MM.1S (cell line): ENCODE measurements around the gene HHIPL2.

Source experiments
- DNase-seq: peaks from one replicate; pipeline ENCODE4 v3.0.0-alpha.2; 2015
- H2AFZ ChIP-seq: fragments of 300-600 bp; sonication (generic); 2 replicates; pipeline ENCODE4 v1.6.0; 2016; ENCODE audit warnings: antibody characterized with exemption, low read length
- H3F3A ChIP-seq: fragments of 300-600 bp; sonication (generic); 2 replicates; pipeline ENCODE4 v1.6.1; 2016; ENCODE audit warnings: mild to moderate bottlenecking, antibody characterized with exemption, low read length, moderate library complexity, mixed read lengths; ENCODE audit not compliant: insufficient read depth
- H3K27ac ChIP-seq: fragments of 300-600 bp; sonication (generic); 2 replicates; pipeline ENCODE4 v1.5.1; 2016; ENCODE audit warnings: mild to moderate bottlenecking, low read length
- H3K27me3 ChIP-seq: fragments of 300-600 bp; sonication (generic); replicated peaks from 2 replicates; pipeline ENCODE4 v1.6.0; 2016; ENCODE audit warnings: low read length; ENCODE audit not compliant: insufficient read depth
- H3K36me3 ChIP-seq: fragments of 300-600 bp; sonication (generic); replicated peaks from 2 replicates; pipeline ENCODE4 v1.6.1; 2016; ENCODE audit warnings: mild to moderate bottlenecking, low read length, mixed read lengths; ENCODE audit not compliant: insufficient read depth
- H3K4me1 ChIP-seq: fragments of 300-600 bp; sonication (generic); 2 replicates; pipeline ENCODE4 v1.6.1; 2016; ENCODE audit warnings: low read length, mixed read lengths
- H3K4me2 ChIP-seq: fragments of 300-600 bp; sonication (generic); 2 replicates; pipeline ENCODE4 v1.6.0; 2016; ENCODE audit warnings: low read depth, low read length
- H3K4me3 ChIP-seq: fragments of 300-600 bp; sonication (generic); 2 replicates; pipeline ENCODE4 v1.5.1; 2016; ENCODE audit warnings: low read length, mixed read lengths
- H3K79me2 ChIP-seq: fragments of 300-600 bp; sonication (generic); 2 replicates; pipeline ENCODE4 v1.6.1; 2016; ENCODE audit warnings: mixed run types, low read length, mixed read lengths
- H3K9ac ChIP-seq: fragments of 300-600 bp; sonication (generic); 2 replicates; pipeline ENCODE4 v1.6.1; 2016; ENCODE audit warnings: low read length, mixed read lengths
- H3K9me2 ChIP-seq: fragments of 300-600 bp; sonication (generic); replicated peaks from 2 replicates; pipeline ENCODE4 v1.6.1; 2016; ENCODE audit warnings: mild to moderate bottlenecking, low read length, mixed read lengths; ENCODE audit not compliant: insufficient read depth
- H3K9me3 ChIP-seq: fragments of 300-600 bp; sonication (generic); replicated peaks from 2 replicates; pipeline ENCODE4 v1.6.1; 2016; ENCODE audit warnings: mild to moderate bottlenecking, low read length, mixed read lengths; ENCODE audit not compliant: insufficient read depth
- H4K20me1 ChIP-seq: fragments of 300-600 bp; sonication (generic); 2 replicates; pipeline ENCODE4 v1.6.1; 2016; ENCODE audit warnings: mild to moderate bottlenecking, low read length, moderate library complexity, mixed read lengths; ENCODE audit not compliant: insufficient read depth
- CTCF ChIP-seq: fragments of 300-600 bp; sonication (generic); IDR thresholded peaks from 2 replicates; pipeline ENCODE4 v1.5.1; 2016; ENCODE audit warnings: antibody characterized with exemption, low read length, mixed read lengths
- EZH2 ChIP-seq: fragments of 300-600 bp; sonication (generic); optimal IDR thresholded peaks from 2 replicates; pipeline ENCODE3; 2017; ENCODE audit warnings: low read depth, mild to moderate bottlenecking, antibody characterized with exemption, low read length, mixed read lengths
- EZH2phosphoT487 ChIP-seq: fragments of 300-600 bp; sonication (generic); IDR thresholded peaks from 2 replicates; pipeline ENCODE4 v1.6.1; 2018; ENCODE audit warnings: antibody characterized with exemption, low read length

The HHIPL2 gene

GRCh38 chr1:222547944-222548671, at the start of gene HHIPL2:
HHIPL2 (minus strand) TSS chr1:222548104; CDS start chr1:222548044, 60 bp downstream.
- no peaks in the 10 kb centered on the region for H3K9me2 ChIP-seq
- no peak within 1 kb of the TSS for H3K27ac ChIP-seq
- H4K20me1 ChIP-seq: no peaks in the 10 kb centered on the region
- H3K4me2 ChIP-seq: no peak within 1 kb of the TSS
- H3K79me2 ChIP-seq: no peaks in the 10 kb centered on the region
- no peaks in the 10 kb centered on the region for H3K36me3 ChIP-seq
- H3F3A ChIP-seq: no peaks in the 10 kb centered on the region
- H3K4me1 ChIP-seq: no peaks in the 10 kb centered on the region
- no peak for DNase-seq
- H3K9ac ChIP-seq: no peak within 1 kb of the TSS
- H3K4me3 ChIP-seq: no peak within 1 kb of the TSS
- no peaks in the 10 kb centered on the region for H3K9me3 ChIP-seq
- H2AFZ ChIP-seq: no peak within 1 kb of the TSS
- no peaks in the 10 kb centered on the region for H3K27me3 ChIP-seq
- TF ChIP-seq EZH2 (no peak), EZH2phosphoT487 (no peak), CTCF (no peak)

GRCh38 chr1:222596696-222597095, 48.8 kb upstream of the HHIPL2 start:
- H3K4me1 ChIP-seq: peaks cover 18% of the 10 kb centered on the region
- no peak overlapping the region for H3K27ac ChIP-seq
- no peaks in the 10 kb centered on the region for H3K27me3 ChIP-seq
- no peak for DNase-seq
- H2AFZ ChIP-seq: no peak overlapping the region
- H3K9ac ChIP-seq: no peak overlapping the region
- no peaks in the 10 kb centered on the region for H3K9me3 ChIP-seq
- H3K4me2 ChIP-seq: no peak overlapping the region
- H3K36me3 ChIP-seq: no peaks in the 10 kb centered on the region
- no peaks in the 10 kb centered on the region for H4K20me1 ChIP-seq
- H3K4me3 ChIP-seq: no peak overlapping the region
- 0 out of 2 replicates have a peak, but pooled peaks cover 5% of the 10 kb centered on the region for H3F3A ChIP-seq
- TF ChIP-seq EZH2phosphoT487 (no peak), CTCF (no peak), EZH2 (no peak)
- no peaks in the 10 kb centered on the region for H3K79me2 ChIP-seq
- H3K9me2 ChIP-seq: no peaks in the 10 kb centered on the region

- Histone ChIP-seq H3K4me1 (peaks cover 22% of the 10 kb centered on the region), H3K9me3 (no peaks in the 10 kb centered on the region), H3K9me2 (no peaks in the 10 kb centered on the region), H3K4me2 (no peak overlapping the region), H3K27ac (no peak overlapping the region), H3K36me3 (no peaks in the 10 kb centered on the region), H3K9ac (no peak overlapping the region), H4K20me1 (no peaks in the 10 kb centered on the region), H3K4me3 (no peak overlapping the region), H3K79me2 (no peaks in the 10 kb centered on the region), H3F3A (0 out of 2 replicates have a peak, but pooled peaks cover 5% of the 10 kb centered on the region), H3K27me3 (no peaks in the 10 kb centered on the region), H2AFZ (no peak overlapping the region)
- no peak for DNase-seq
- TF ChIP-seq EZH2phosphoT487 (no peak), EZH2 (no peak), CTCF (no peak)
These were observed 46.9 kb upstream of the HHIPL2 start for GRCh38 chr1:222594789-222595188.
